ENCODE measurements around the gene MYO6.
A peak's percentile ranks its signal among the peaks of the same experiment; 100 is the strongest.

MYO6 gene

DNA sequence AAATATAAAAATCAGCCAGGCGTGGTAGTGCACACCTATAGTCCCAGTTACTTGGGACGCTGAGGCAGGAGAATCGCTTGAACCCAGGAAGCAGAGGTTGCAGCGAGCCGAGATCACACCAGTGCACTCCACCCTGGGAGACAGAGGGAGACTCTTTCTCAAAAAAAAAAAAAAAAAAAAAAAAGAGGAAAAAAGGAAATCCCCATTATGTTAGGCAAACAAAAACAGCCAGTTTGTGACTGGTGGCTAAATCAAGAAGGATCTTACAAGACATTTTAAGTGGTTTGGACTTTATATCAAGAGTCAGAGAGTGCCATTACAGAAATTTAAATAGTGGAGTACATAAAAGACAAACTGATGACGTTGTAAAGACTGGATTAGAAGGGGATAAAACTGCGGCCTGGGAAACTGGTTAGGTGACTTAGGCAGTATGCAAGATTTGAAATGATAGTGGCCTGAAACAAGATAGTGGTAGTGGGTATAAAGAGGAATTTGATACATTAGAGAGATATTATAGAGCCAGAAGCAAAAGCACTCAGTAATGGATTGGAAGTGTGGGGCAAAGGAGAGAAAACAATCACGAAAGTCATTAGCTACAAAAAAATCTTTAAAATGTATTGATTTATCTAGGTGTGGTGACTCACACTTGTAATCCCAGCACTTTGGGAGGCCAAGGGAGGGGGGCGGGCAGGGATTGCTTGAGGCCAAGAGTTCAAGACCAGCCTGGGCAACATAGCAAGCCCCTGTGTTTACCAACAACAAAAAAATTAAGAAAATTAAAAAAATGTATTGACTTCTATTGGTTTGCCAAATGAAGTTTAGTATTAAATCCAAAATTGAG, 1.7 kb upstream of the MYO6 start:
- Histone ChIP-seq H3K9me3 (ENCODE audit: control insufficient read depth in 2 of 2, low read length in 2 of 2) (no peaks in the 10 kb centered on the region), H3K4me3 (ENCODE audit: low read length in 2 of 2) (no peak overlapping the region), H3K4me1 (ENCODE audit: control insufficient read depth, insufficient read depth, low read length) (no peaks in the 10 kb centered on the region), H3K27ac (ENCODE audit: low read length) (no peak overlapping the region), H3K27me3 (ENCODE audit: control insufficient read depth in 1 of 2, insufficient read depth in 2 of 2, low read length in 2 of 2) (no peaks in the 10 kb centered on the region), H3K9ac (ENCODE audit: low read length in 2 of 2) (no peak overlapping the region), H3K36me3 (ENCODE audit: control insufficient read depth in 2 of 2, insufficient read depth in 2 of 2, low read length in 2 of 2) (no peaks in the 10 kb centered on the region)

DNA sequence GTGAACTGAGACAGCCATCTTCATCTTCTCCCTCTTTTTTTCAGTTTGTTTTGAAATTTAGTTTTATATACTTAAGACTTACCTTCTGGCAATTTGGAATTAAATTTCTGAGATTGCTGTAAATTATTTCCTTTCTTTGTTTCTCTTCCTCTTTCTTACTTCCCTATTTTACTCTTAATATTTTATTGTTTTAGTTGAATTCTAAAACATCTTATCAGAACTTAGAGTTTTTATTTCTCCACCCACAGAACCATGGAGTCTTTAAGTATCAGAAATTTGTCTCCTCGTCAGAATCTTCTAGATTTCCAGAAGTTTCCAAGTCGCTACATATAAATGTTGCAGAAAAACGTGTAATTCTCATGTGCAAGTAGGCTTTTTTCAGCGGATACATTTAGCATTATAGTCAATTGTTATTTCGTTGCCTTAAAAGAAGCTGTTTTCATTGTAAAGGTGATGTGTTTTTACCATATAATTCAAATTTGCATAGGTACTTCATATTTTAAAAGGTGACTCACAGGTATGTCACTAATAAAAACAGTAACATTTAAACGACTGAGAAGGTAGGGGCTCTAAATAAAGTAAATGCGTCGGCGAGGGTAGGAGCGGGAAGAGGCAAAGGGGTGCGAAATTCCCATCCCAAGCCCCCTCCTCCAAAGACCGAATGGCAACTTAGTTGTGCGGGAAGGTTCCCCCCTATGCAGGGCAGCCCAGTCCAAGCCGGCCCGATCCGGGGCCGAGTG, 866 bp upstream of the MYO6 start:
- peak overlapping the region; percentile 57 to 90 for H3K4me3 ChIP-seq (ENCODE audit: low read length in 2 of 2)
- H3K9me3 ChIP-seq (ENCODE audit: control insufficient read depth in 2 of 2, low read length in 2 of 2), result no peaks in the 10 kb centered on the region
- H3K36me3 ChIP-seq (ENCODE audit: control insufficient read depth in 2 of 2, insufficient read depth in 2 of 2, low read length in 2 of 2), result no peaks in the 10 kb centered on the region
- H3K27ac ChIP-seq (ENCODE audit: low read length), result peak overlapping the region; percentile 73
- H3K27me3 ChIP-seq (ENCODE audit: control insufficient read depth in 1 of 2, insufficient read depth in 2 of 2, low read length in 2 of 2), result no peaks in the 10 kb centered on the region
- no peaks in the 10 kb centered on the region for H3K4me1 ChIP-seq (ENCODE audit: control insufficient read depth, insufficient read depth, low read length)
- H3K9ac ChIP-seq (ENCODE audit: low read length in 2 of 2), result peak overlapping the region; percentile 73 to 93

DNA sequence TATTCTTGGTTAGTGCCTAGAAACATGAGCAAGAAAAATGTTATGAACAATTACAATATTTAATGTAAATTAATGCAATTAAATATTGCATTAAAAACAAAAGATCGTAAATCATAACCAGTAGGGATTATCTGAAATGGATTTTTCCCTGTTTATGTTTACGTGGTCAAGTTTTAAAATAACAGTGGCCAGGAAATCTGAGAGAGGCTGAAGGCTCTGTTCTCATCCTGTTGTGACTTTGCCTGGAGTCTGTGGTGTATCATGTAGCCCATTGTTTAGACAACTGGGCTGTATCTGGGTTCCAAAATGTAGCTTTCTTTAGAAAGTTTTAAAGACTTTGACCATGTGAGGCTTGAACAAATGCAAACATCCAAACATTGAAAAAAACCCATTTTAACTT, 2.4 kb downstream of the MYO6 start:
- Histone ChIP-seq H3K4me3 (ENCODE audit: low read length in 2 of 2) (no peak overlapping the region), H3K9me3 (ENCODE audit: control insufficient read depth in 2 of 2, low read length in 2 of 2) (no peaks in the 10 kb centered on the region), H3K27me3 (ENCODE audit: control insufficient read depth in 1 of 2, insufficient read depth in 2 of 2, low read length in 2 of 2) (no peaks in the 10 kb centered on the region), H3K4me1 (ENCODE audit: control insufficient read depth, insufficient read depth, low read length) (no peaks in the 10 kb centered on the region), H3K9ac (ENCODE audit: low read length in 2 of 2) (no peak overlapping the region), H3K27ac (ENCODE audit: low read length) (no peak overlapping the region), H3K36me3 (ENCODE audit: control insufficient read depth in 2 of 2, insufficient read depth in 2 of 2, low read length in 2 of 2) (no peaks in the 10 kb centered on the region)

DNA sequence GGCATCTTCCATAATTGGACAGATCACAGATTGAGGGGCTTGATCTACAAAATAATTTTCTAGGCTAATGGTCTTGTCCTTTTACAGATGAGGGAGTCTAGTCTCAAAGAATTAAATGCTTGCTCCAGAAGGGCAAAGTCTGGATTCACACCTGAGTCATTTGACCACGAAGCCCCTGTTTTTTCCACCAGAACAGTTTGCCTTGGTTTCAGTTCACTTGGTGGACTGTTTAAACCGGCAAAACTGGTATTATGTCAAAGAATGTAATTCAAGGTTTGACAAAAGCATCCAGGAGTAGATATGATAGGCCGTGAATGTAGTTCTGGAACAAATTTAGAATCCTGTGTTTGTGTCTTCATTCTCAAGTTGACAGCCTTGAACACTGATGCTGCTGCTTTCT, 3.3 kb downstream of the MYO6 start:
- Histone ChIP-seq H3K36me3 (ENCODE audit: control insufficient read depth in 2 of 2, insufficient read depth in 2 of 2, low read length in 2 of 2) (no peaks in the 10 kb centered on the region), H3K9me3 (ENCODE audit: control insufficient read depth in 2 of 2, low read length in 2 of 2) (no peaks in the 10 kb centered on the region), H3K27me3 (ENCODE audit: control insufficient read depth in 1 of 2, insufficient read depth in 2 of 2, low read length in 2 of 2) (no peaks in the 10 kb centered on the region), H3K4me3 (ENCODE audit: low read length in 2 of 2) (no peak overlapping the region), H3K27ac (ENCODE audit: low read length) (no peak overlapping the region), H3K4me1 (ENCODE audit: control insufficient read depth, insufficient read depth, low read length) (no peaks in the 10 kb centered on the region), H3K9ac (ENCODE audit: low read length in 2 of 2) (no peak overlapping the region)

DNA sequence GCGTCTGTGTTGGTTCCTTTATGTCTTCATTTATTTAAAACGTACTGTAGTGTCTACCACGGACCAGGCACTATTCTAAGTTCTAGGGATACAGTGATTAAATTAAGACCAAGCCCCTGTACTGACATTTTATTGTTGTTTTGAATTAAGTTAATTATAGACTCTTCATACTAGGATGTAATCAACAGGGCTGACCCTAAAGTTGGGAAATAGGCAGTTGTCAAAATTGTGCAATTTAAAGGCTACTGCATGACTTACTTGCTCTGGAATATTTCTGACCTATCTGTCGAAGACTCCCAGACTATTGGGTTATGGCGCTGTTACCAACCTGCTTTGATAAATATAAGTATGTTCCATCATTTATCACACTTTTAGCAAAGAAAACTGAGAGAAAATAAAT, 6.7 kb downstream of the MYO6 start:
- Histone ChIP-seq H3K36me3 (ENCODE audit: control insufficient read depth in 2 of 2, insufficient read depth in 2 of 2, low read length in 2 of 2) (no peaks in the 10 kb centered on the region), H3K4me3 (ENCODE audit: low read length in 2 of 2) (no peak overlapping the region), H3K27me3 (ENCODE audit: control insufficient read depth in 1 of 2, insufficient read depth in 2 of 2, low read length in 2 of 2) (no peaks in the 10 kb centered on the region), H3K9me3 (ENCODE audit: control insufficient read depth in 2 of 2, low read length in 2 of 2) (no peaks in the 10 kb centered on the region), H3K4me1 (ENCODE audit: control insufficient read depth, insufficient read depth, low read length) (no peaks in the 10 kb centered on the region), H3K9ac (ENCODE audit: low read length in 2 of 2) (no peak overlapping the region), H3K27ac (ENCODE audit: low read length) (no peak overlapping the region)

DNA sequence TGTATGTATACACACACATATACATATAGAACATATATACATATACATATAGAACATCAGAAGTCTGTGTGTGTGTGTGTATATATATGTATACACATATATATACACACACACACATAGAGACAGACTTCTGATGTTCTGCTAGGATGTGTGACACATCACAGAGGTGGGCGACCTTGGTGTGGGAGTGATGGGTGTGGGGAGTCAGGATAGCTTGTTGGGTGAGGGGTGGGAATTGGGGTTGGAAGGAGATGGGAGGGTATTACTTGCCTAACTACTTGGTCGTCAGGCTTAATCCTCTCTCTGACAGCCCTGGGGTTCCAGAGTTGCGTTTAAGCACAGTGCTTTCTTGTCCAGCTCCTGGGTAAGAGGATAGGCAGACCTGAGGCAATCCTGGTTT, 8.3 kb downstream of the MYO6 start:
- H3K36me3 ChIP-seq (ENCODE audit: control insufficient read depth in 2 of 2, insufficient read depth in 2 of 2, low read length in 2 of 2), result no peaks in the 10 kb centered on the region

DNA sequence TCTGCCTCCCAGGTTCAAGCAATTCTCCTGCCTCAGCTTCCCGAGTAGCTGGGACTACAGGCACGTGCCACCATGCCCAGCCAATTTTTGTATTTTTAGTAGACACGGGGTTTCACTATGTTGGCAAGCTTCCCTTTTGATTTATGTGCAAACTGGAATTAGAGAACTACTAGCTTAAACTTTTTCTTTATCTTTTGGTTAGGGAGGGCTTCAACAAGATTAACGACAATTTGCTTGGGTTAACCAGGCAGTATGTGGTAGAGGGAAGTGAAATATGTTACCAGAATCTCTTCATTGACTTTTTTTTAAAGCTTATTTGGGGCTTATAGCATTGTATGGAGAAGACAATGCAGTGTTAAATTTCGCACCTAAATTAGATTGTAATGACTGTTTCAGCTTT, 9.0 kb downstream of the MYO6 start:
- no peaks in the 10 kb centered on the region for H3K9me3 ChIP-seq (ENCODE audit: control insufficient read depth in 2 of 2, low read length in 2 of 2)
- no peak overlapping the region for H3K4me3 ChIP-seq (ENCODE audit: low read length in 2 of 2)
- H3K36me3 ChIP-seq (ENCODE audit: control insufficient read depth in 2 of 2, insufficient read depth in 2 of 2, low read length in 2 of 2), result no peaks in the 10 kb centered on the region
- no peaks in the 10 kb centered on the region for H3K27me3 ChIP-seq (ENCODE audit: control insufficient read depth in 1 of 2, insufficient read depth in 2 of 2, low read length in 2 of 2)
- H3K9ac ChIP-seq (ENCODE audit: low read length in 2 of 2), result no peak overlapping the region
- no peak overlapping the region for H3K27ac ChIP-seq (ENCODE audit: low read length)
- H3K4me1 ChIP-seq (ENCODE audit: control insufficient read depth, insufficient read depth, low read length), result no peaks in the 10 kb centered on the region

More for the DNA sequence above, 8.3 kb downstream of the MYO6 start:
- Histone ChIP-seq H3K4me1 (ENCODE audit: control insufficient read depth, insufficient read depth, low read length) (no peaks in the 10 kb centered on the region), H3K4me3 (ENCODE audit: low read length in 2 of 2) (no peak overlapping the region), H3K9ac (ENCODE audit: low read length in 2 of 2) (no peak overlapping the region), H3K27ac (ENCODE audit: low read length) (no peak overlapping the region), H3K9me3 (ENCODE audit: control insufficient read depth in 2 of 2, low read length in 2 of 2) (no peaks in the 10 kb centered on the region), H3K27me3 (ENCODE audit: control insufficient read depth in 1 of 2, insufficient read depth in 2 of 2, low read length in 2 of 2) (no peaks in the 10 kb centered on the region)

DNA sequence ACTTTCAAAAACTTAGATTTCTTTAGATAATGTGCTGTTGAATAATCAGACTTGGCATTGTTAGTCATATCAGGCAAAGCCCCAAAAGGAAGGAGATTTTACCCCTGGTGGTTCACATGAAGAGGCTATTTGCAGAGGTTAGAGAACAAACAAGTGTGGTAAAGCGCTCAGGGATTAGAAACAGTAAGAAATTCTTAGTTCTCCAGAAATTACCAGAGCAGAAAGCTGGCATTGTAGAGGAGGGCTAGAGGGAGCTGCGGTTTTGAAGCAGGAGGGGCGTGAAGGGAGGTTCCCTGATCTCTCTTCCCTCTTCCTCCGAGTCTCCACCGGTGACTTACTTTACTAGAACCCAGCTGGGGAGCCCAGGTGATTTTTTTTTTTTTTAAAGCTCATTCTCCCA, 10.2 kb downstream of the MYO6 start:
- no peaks in the 10 kb centered on the region for H3K9me3 ChIP-seq (ENCODE audit: control insufficient read depth in 2 of 2, low read length in 2 of 2)
- H3K9ac ChIP-seq (ENCODE audit: low read length in 2 of 2), result no peak overlapping the region
- no peaks in the 10 kb centered on the region for H3K36me3 ChIP-seq (ENCODE audit: control insufficient read depth in 2 of 2, insufficient read depth in 2 of 2, low read length in 2 of 2)
- H3K4me3 ChIP-seq (ENCODE audit: low read length in 2 of 2), result no peak overlapping the region
- no peaks in the 10 kb centered on the region for H3K27me3 ChIP-seq (ENCODE audit: control insufficient read depth in 1 of 2, insufficient read depth in 2 of 2, low read length in 2 of 2)
- no peak overlapping the region for H3K27ac ChIP-seq (ENCODE audit: low read length)
- no peaks in the 10 kb centered on the region for H3K4me1 ChIP-seq (ENCODE audit: control insufficient read depth, insufficient read depth, low read length)

DNA sequence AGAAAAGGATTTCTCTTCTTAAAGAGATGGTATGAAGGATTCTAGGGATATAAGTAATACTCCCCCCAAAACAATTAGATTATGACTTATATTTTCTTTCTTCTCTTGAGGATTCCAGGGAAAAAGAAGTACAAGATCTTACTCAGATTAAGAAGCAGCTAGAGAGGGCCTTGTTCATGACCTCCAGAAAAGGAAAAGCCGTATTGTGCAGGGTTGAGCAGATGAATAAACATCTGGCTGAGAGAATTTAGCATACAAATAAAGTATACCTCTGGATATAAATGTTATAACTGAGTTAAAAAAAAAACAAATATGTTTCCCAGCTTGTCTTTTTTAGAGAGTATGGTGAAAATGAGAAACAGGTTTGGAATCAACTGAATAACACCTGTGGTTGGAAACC, 11.3 kb downstream of the MYO6 start:
- Histone ChIP-seq H3K27ac (ENCODE audit: low read length) (no peak overlapping the region), H3K27me3 (ENCODE audit: control insufficient read depth in 1 of 2, insufficient read depth in 2 of 2, low read length in 2 of 2) (no peaks in the 10 kb centered on the region), H3K9me3 (ENCODE audit: control insufficient read depth in 2 of 2, low read length in 2 of 2) (no peaks in the 10 kb centered on the region), H3K9ac (ENCODE audit: low read length in 2 of 2) (no peak overlapping the region), H3K4me3 (ENCODE audit: low read length in 2 of 2) (no peak overlapping the region), H3K4me1 (ENCODE audit: control insufficient read depth, insufficient read depth, low read length) (no peaks in the 10 kb centered on the region), H3K36me3 (ENCODE audit: control insufficient read depth in 2 of 2, insufficient read depth in 2 of 2, low read length in 2 of 2) (no peaks in the 10 kb centered on the region)

DNA sequence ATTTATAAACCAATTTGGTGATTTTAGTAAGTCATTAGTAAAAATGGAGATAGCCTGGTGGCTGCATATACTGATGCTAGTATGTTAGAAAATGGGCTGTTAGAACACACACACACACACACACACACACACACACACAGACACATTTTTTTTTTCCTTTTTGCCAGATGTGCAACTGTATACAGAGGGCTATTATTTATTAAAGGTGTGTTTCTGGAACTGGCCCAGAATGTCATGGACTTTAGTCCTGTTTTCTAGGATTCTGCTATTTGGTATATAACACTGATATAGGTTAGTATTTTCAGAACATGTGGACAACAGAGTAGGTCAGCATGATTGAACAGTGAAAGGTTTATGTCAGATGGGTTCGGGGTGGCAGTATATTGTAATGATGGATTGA, 12.4 kb downstream of the MYO6 start:
- Histone ChIP-seq H3K4me1 (ENCODE audit: control insufficient read depth, insufficient read depth, low read length) (no peaks in the 10 kb centered on the region), H3K36me3 (ENCODE audit: control insufficient read depth in 2 of 2, insufficient read depth in 2 of 2, low read length in 2 of 2) (no peaks in the 10 kb centered on the region), H3K4me3 (ENCODE audit: low read length in 2 of 2) (no peak overlapping the region)

DNA sequence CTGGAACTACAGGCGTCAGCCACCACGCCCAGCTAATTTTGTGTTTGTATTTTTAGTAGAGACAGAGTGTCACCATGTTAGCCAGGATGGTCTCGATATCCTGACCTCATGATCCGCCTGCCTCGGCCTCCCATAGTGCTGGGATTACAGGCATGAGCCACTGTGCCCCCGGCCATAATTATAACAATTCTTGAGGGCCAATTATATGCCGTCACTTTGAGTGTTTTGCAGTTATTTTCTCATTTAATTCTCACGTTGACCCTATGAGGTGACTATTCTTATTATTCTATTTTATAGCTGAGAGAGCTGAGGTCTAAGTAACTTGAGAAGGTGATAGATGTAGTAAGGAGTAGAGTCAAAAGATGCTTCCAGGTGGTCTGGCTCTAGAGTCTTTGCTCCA, 13.0 kb downstream of the MYO6 start:
- H3K9me3 ChIP-seq (ENCODE audit: control insufficient read depth in 2 of 2, low read length in 2 of 2), result no peaks in the 10 kb centered on the region
- no peak overlapping the region for H3K9ac ChIP-seq (ENCODE audit: low read length in 2 of 2)
- no peaks in the 10 kb centered on the region for H3K4me1 ChIP-seq (ENCODE audit: control insufficient read depth, insufficient read depth, low read length)
- no peak overlapping the region for H3K4me3 ChIP-seq (ENCODE audit: low read length in 2 of 2)
- no peak overlapping the region for H3K27ac ChIP-seq (ENCODE audit: low read length)
- no peaks in the 10 kb centered on the region for H3K27me3 ChIP-seq (ENCODE audit: control insufficient read depth in 1 of 2, insufficient read depth in 2 of 2, low read length in 2 of 2)
- H3K36me3 ChIP-seq (ENCODE audit: control insufficient read depth in 2 of 2, insufficient read depth in 2 of 2, low read length in 2 of 2), result no peaks in the 10 kb centered on the region

More for the DNA sequence above, 12.4 kb downstream of the MYO6 start:
- Histone ChIP-seq H3K27me3 (ENCODE audit: control insufficient read depth in 1 of 2, insufficient read depth in 2 of 2, low read length in 2 of 2) (no peaks in the 10 kb centered on the region), H3K27ac (ENCODE audit: low read length) (no peak overlapping the region), H3K9me3 (ENCODE audit: control insufficient read depth in 2 of 2, low read length in 2 of 2) (no peaks in the 10 kb centered on the region), H3K9ac (ENCODE audit: low read length in 2 of 2) (no peak overlapping the region)

Measured in stomach smooth muscle (tissue), 2 donors.